Right atrium auricular region (tissue), 2 donors: ENCODE results near the gene ASCL3. TPM values are rescaled to one million over a fixed set of nuclear protein-coding genes. Genes with fewer than 3 reads are reported as not detected.
A peak's percentile ranks its signal among the peaks of the same experiment; 100 is the strongest.

Experiments used
- DNase-seq: peaks from one replicate; pipeline ENCODE4 v3.0.0-alpha.2; 2019; ENCODE audit warnings: low spot score
- H3K27ac ChIP-seq, 2 donors: fragments of 200-600 bp; sonication (generic); 1 replicate in 1 of 2; 2 replicates in 1 of 2; pipeline ENCODE4 v1.5.1; 2016 to 2019
- H3K27me3 ChIP-seq, 2 donors: fragments of 200-600 bp; sonication (generic); one replicate each; pipeline versions ENCODE4 v1.5.1 to v1.6.0; 2017 to 2019
- H3K36me3 ChIP-seq: fragments of 200-600 bp; sonication (generic); one replicate; pipeline ENCODE4 v1.5.1; 2016
- H3K4me1 ChIP-seq, 2 donors: fragments of 200-600 bp; sonication (generic); one replicate each; pipeline versions ENCODE4 v1.5.1 to v1.6.0; 2017 to 2019
- H3K4me3 ChIP-seq, 2 donors: fragments of 200-600 bp; sonication (generic); 1 replicate in 1 of 2; 2 replicates in 1 of 2; pipeline ENCODE4 v1.5.1; 2017 to 2019; ENCODE audit warnings: mild to moderate bottlenecking in 1 of 2, moderate library complexity in 1 of 2
- H3K9me3 ChIP-seq, 2 donors: fragments of 200-600 bp; sonication (generic); one replicate each; pipeline ENCODE4 v1.5.1; 2019
- total RNA-seq, 2 donors: library from RNA; depleted of rRNA; stranded (reverse); fragments of >200 nt; gene quantifications; one replicate each; pipeline ENCODE4 v1.1.0, GENCODE V29; 2016
- TF ChIP-seq, protein P1 (sequence below), 2 donors: fragments of 200-600 bp; sonication (generic); IDR thresholded peaks; one replicate each; pipeline ENCODE4 v1.5.1; 2019; ENCODE audit warnings: antibody characterized with exemption in 2 of 2

The ASCL3 gene
- total RNA-seq, 2 donors from 2014 or later = not detected

DNA sequence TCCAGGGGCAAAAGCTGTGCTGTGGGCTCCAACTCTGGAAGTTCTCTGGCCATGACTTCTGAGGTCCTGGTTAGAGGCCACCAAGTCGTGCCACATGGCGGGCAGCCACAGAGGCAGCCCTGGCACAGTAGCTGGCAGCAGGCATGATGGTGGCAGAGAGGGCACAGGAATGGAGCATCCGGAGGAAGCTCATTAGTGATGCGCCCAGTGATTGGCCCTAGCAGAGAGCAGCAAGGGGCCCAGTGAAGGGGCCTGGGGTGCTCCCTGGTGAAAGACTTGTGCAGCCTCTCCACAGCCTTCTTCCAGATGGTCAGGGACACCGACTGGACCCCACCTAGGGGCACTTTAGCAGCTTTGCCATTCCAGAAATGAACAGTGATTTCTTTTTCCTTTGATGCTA, 17.1 kb downstream of the ASCL3 start:
- Histone ChIP-seq H3K4me1 (no peaks in the 10 kb centered on the region), H3K9me3 (no peaks in the 10 kb centered on the region), H3K27me3 (no peaks in the 10 kb centered on the region), H3K36me3 (peaks cover 23% of the 10 kb centered on the region), H3K4me3 (no peak overlapping the region), H3K27ac (no peak overlapping the region)
- TF ChIP-seq, protein P1, sequence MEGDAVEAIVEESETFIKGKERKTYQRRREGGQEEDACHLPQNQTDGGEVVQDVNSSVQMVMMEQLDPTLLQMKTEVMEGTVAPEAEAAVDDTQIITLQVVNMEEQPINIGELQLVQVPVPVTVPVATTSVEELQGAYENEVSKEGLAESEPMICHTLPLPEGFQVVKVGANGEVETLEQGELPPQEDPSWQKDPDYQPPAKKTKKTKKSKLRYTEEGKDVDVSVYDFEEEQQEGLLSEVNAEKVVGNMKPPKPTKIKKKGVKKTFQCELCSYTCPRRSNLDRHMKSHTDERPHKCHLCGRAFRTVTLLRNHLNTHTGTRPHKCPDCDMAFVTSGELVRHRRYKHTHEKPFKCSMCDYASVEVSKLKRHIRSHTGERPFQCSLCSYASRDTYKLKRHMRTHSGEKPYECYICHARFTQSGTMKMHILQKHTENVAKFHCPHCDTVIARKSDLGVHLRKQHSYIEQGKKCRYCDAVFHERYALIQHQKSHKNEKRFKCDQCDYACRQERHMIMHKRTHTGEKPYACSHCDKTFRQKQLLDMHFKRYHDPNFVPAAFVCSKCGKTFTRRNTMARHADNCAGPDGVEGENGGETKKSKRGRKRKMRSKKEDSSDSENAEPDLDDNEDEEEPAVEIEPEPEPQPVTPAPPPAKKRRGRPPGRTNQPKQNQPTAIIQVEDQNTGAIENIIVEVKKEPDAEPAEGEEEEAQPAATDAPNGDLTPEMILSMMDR (IDR thresholded peaks at IDR 0.05) = no peak
- no peak for DNase-seq

DNA sequence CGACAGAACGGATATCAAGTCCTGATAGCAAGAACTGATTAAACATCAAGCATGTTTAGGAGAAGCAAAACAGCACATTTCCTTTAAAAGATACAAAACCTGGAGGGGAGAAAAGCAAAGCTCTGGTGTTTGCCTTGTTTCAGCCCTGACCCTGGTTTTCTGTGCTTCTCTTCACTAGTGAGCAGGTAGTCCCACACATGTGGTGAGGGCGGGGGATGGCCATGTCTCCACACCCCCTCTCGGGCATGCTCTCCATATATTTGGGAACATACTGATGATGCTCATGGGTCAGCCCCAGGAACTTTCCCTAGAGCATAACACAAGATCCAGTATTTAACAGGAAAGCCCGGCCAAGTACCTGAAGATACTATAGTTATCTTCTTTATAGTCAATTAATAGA, 20.1 kb downstream of the ASCL3 start:
- no peak overlapping the region for H3K4me3 ChIP-seq
- no peak overlapping the region for H3K27ac ChIP-seq
- DNase-seq = no peak
- peaks cover 0 to 2% of the 10 kb centered on the region in 2 donors for H3K4me1 ChIP-seq
- TF ChIP-seq, protein P1 (IDR thresholded peaks at IDR 0.05) = no peak
- H3K27me3 ChIP-seq = no peaks in the 10 kb centered on the region
- H3K36me3 ChIP-seq = peaks cover 46% of the 10 kb centered on the region
- no peaks in the 10 kb centered on the region for H3K9me3 ChIP-seq

DNA sequence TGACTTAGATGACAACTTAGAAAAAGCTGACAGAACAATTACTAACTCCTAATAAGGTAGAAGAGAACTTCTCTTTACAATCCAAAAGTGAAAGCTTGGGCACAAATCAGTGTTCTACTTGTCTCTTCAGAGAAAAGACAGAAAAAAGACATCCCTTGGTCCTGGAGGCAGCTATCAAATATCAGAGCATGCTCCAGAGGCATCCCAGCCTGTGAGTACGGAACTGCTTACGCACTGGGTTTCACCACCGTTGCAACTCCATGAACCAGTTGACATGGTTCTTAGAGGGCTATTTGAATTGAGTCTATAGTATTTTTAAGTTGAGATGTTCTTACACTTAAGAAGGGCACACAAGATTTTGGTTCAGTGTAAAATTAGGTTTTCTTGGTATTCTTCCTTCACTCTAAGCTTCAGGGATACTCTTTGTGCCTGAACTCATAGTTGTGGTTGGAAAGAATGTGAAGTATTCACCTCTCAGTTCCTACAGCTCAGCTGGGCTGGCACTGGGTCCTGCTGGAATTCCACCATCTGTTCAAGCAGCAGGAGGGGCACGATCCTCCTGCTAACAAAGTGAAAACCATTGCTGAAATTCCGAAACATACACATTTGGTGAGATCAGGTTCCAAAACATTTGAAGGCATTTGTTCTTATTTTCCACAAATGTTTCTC, 25.5 kb downstream of the ASCL3 start:
- Histone ChIP-seq H3K9me3 (no peaks in the 10 kb centered on the region), H3K4me1 (peaks cover 0 to 36% of the 10 kb centered on the region in 2 donors), H3K27me3 (no peaks in the 10 kb centered on the region), H3K4me3 (no peak overlapping the region), H3K36me3 (peaks cover 38% of the 10 kb centered on the region), H3K27ac (peak overlapping the region in 1 of 2 donors; percentile 45)
- no peak for DNase-seq
- TF ChIP-seq, protein P1 (IDR thresholded peaks at IDR 0.05) = no peak

DNA sequence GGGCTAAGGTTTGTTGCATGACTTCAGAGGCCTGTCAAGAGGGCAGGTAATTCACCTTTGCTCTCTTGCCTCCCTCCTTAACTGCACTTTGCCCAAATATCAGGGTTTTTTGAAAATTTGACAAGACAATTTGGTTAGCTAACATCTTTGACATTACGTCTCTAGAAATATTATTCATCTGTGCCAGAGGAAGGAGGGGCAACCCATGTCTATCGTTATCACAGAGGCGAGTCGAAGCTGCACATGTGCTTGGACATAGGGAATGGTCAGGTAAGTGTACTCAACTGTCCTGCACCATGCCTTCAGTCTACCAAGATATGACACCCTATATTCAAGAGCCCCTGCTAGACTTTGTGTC, 28.2 kb downstream of the ASCL3 start:
- Histone ChIP-seq H3K4me1 (peaks cover 0 to 45% of the 10 kb centered on the region in 2 donors), H3K9me3 (no peaks in the 10 kb centered on the region), H3K36me3 (peaks cover 13% of the 10 kb centered on the region), H3K27ac (peak overlapping the region in 1 of 2 donors; percentile 72), H3K27me3 (no peaks in the 10 kb centered on the region), H3K4me3 (no peak overlapping the region)
- TF ChIP-seq, protein P1 (IDR thresholded peaks at IDR 0.05) = no peak
- no peak for DNase-seq

DNA sequence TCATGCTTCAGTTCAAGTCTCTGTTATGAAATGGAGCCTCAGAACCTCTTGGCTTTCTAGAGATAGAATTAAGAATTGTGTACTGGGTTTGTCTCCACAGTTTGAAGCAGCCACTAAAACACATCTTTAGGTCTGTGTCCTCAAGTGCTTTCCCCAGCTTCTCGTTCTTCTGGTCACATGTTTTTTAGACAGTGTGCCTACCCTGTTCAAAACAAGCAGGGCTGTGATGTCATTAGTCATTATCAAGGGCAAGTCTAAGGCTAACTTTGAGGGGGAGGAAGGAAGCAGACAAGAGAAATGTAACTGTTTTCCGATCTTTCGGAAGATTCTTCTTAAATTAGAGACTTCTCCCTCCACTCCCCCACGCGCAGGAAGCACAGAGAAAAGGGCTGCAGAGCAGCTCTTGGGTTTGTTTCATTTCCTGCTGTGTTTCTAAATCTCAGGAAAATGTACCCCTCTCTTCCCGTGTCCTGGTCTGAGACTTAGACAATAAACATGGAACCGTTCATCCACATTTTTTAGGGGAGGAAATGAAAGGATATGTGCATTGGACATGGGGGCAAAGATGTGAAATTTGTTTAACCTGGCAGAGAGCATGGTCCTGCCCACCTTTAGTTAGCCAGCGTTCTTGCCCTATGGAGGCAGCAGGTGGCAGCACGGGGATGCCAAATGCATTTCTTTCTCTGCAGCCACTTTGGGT, 28.7 kb downstream of the ASCL3 start:
- H3K4me1 ChIP-seq = peaks cover 0 to 47% of the 10 kb centered on the region in 2 donors
- no peaks in the 10 kb centered on the region for H3K27me3 ChIP-seq
- H3K9me3 ChIP-seq = no peaks in the 10 kb centered on the region
- TF ChIP-seq, protein P1 (IDR thresholded peaks at IDR 0.05) = peak; percentile 48 to 74
- peak overlapping the region; percentile 52 to 72 for H3K27ac ChIP-seq
- no peak for DNase-seq
- H3K36me3 ChIP-seq = peaks cover 8% of the 10 kb centered on the region
- peak overlapping the region in 1 of 2 donors; percentile 16 for H3K4me3 ChIP-seq
